NCI-H2081 treated with DMSO at 0.1 percent for 48 hours (cell line): ENCODE results near the gene DEDD2.

Experiments
- DNase-seq: peaks from one replicate; lab custom pipeline; 2025; lab: John Stamatoyannopoulos, UW

The DEDD2 gene

GRCh38 chr19:42226886-42227285 is 9.4 kb upstream of the DEDD2 start:
- DNase-seq, result no peak

GRCh38 chr19:42225718-42226292 is 8.3 kb upstream of the DEDD2 start:
- DNase-seq, result no peak

- DNase-seq, result no peak
Measured at GRCh38 chr19:42224940-42225717, 7.7 kb upstream of the DEDD2 start.

GRCh38 chr19:42220751-42221097 is 3.2 kb upstream of the DEDD2 start:
- no peak for DNase-seq

- DNase-seq, result peak; percentile 82
Measured at GRCh38 chr19:42219812-42220750, 2.6 kb upstream of the DEDD2 start, which contains the start of gene ZNF526. ZNF526 (plus strand) TSS chr19:42220312; CDS start chr19:42224404, 4,092 bp downstream.

- no peak for DNase-seq
Measured at GRCh38 chr19:42216653-42217519, 591 bp downstream of the DEDD2 start.

GRCh38 chr19:42214810-42215485 is 2.5 kb downstream of the DEDD2 start:
- DNase-seq, result no peak

- no peak for DNase-seq
Measured at GRCh38 chr19:42212886-42213285, 4.6 kb downstream of the DEDD2 start.

- no peak for DNase-seq
Measured at GRCh38 chr19:42208612-42209011, 8.9 kb downstream of the DEDD2 start.

GRCh38 chr19:42207767-42208271 is 9.7 kb downstream of the DEDD2 start:
- DNase-seq, result no peak

- no peak for DNase-seq
Measured at GRCh38 chr19:42206871-42207755, 10.4 kb downstream of the DEDD2 start.

GRCh38 chr19:42204664-42205063 is 12.8 kb downstream of the DEDD2 start:
- DNase-seq, result no peak

- no peak for DNase-seq
Measured at GRCh38 chr19:42203700-42204099, 13.8 kb downstream of the DEDD2 start.

GRCh38 chr19:42202290-42202880 is 15.1 kb downstream of the DEDD2 start:
- DNase-seq, result no peak

GRCh38 chr19:42201489-42202289 is 15.8 kb downstream of the DEDD2 start:
- DNase-seq, result no peak

- no peak for DNase-seq
Measured at GRCh38 chr19:42200116-42200715, 17.3 kb downstream of the DEDD2 start.

- DNase-seq, result no peak
Measured at GRCh38 chr19:42199440-42200115, 17.9 kb downstream of the DEDD2 start.
